Subcutaneous abdominal adipose tissue (tissue), 5 donors: ENCODE data around the gene ASRGL1.

Source experiments
- H3K27ac ChIP-seq: one replicate; pipeline ENCODE4 v1.7.0; 2013; ENCODE audit warnings: low read depth, mild to moderate bottlenecking, inconsistent platforms, low read length, moderate library complexity
- H3K27me3 ChIP-seq, 5 donors: one replicate each; pipeline ENCODE4 v1.7.0; 2013; ENCODE audit warnings: low read length in 5 of 5, inconsistent platforms in 1 of 5; ENCODE audit not compliant: control insufficient read depth in 5 of 5, insufficient read depth in 4 of 5
- H3K36me3 ChIP-seq, 5 donors: one replicate each; pipeline ENCODE4 v1.7.0; 2013; ENCODE audit warnings: low read length in 5 of 5; ENCODE audit not compliant: control insufficient read depth in 5 of 5, insufficient read depth in 5 of 5
- H3K4me1 ChIP-seq, 5 donors: one replicate each; pipeline ENCODE4 v1.7.0; 2013; ENCODE audit warnings: low read length in 5 of 5, mild to moderate bottlenecking in 3 of 5, moderate library complexity in 1 of 5; ENCODE audit not compliant: control insufficient read depth in 5 of 5, insufficient read depth in 5 of 5
- H3K4me3 ChIP-seq, 5 donors: one replicate each; pipeline ENCODE4 v1.7.0; 2013; ENCODE audit warnings: low read length in 5 of 5, low read depth in 1 of 5
- H3K9ac ChIP-seq, 5 donors: one replicate each; pipeline ENCODE4 v1.7.0; 2013; ENCODE audit warnings: low read length in 5 of 5, mild to moderate bottlenecking in 4 of 5, moderate library complexity in 3 of 5
- H3K9me3 ChIP-seq, 5 donors: one replicate each; pipeline ENCODE4 v1.7.0; 2013; ENCODE audit warnings: low read length in 5 of 5; ENCODE audit not compliant: control insufficient read depth in 5 of 5
- donor health status: healthy.
- donor health status: healthy.
- donor health status: healthy.
- donor health status: healthy.
- donor health status: healthy.

ASRGL1 gene

DNA sequence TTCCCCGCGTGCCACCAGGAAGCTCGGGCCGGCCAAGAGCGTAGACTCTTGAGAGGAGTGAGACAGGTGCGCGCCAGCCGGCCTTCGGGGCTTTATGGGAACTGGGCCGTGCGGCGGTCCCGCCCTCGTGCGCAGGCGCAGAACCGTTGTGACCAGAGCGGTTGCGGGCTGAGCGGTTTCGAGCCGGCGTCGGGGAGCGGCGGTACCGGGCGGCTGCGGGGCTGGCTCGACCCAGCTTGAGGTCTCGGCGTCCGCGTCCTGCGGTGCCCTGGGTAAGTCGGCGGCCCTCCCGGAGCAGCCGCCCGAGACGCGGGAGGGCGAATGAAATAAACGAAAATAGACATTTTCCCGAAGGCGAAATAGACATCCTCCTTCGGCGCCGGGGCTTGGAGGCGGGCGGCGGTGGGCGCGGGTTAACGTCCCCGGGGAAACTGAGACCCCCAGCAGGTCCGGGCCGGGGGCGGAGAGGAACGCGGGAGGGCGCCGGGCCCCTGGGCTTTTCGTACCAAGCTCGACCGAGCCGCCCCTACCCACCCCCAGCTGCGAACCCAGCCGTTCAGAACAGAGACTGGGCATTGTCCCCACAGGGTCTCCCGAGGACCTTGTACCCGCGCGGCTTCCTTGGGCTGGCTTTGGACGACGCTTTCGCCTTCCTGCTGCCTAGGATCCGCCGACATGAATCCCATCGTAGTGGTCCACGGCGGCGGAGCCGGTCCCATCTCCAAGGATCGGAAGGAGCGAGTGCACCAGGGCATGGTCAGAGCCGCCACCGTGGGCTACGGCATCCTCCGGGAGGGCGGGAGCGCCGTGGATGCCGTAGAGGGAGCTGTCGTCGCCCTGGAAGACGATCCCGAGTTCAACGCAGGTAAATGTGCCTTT lies at the start of gene ASRGL1:
TSS of gene ASRGL1 (plus strand) at position 146 of the 879 bp plus-strand sequence. CDS start at position 676, 530 bp downstream.
- H3K4me1 ChIP-seq, result peaks cover 0 to 32% (median 16%) of the 10 kb centered on the region in 5 donors
- no peak within 1 kb of the TSS for H3K27ac ChIP-seq
- H3K36me3 ChIP-seq, result no peaks in the 10 kb centered on the region
- H3K9ac ChIP-seq, result peak within 1 kb of the TSS in 4 of 5 donors; percentile 52 to 83 (median 74)
- no peaks in the 10 kb centered on the region for H3K9me3 ChIP-seq
- peaks cover 0 to 3% (median 0%) of the 10 kb centered on the region in 5 donors for H3K27me3 ChIP-seq
- peak within 1 kb of the TSS; percentile 52 to 81 (median 77) for H3K4me3 ChIP-seq

DNA sequence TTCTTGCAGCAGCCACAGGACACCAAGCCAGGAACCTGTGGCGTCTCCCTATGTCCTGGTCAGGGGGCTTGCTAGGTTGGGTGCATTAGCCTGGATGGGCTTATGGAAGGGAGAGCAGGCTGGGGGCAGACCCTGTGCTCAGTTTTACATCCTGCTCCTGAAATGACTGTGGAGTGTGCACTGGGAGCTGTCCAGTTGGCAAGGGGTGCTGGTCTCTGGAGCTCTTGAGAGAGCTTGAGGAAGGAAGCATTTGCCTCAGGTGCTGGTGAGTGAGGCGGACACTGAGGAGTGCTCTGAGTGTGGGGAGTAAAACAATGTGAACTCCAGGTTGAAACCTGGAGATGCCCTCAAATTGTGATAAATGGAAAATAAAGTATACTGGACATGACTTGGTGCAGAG lies 41.7 kb upstream of the ASRGL1 start:
- Histone ChIP-seq H3K9me3 (no peaks in the 10 kb centered on the region), H3K4me1 (peaks cover 0 to 2% (median 0%) of the 10 kb centered on the region in 5 donors), H3K27me3 (peaks cover 0 to 20% (median 2%) of the 10 kb centered on the region in 5 donors), H3K27ac (no peak overlapping the region), H3K4me3 (no peak overlapping the region), H3K9ac (no peak overlapping the region), H3K36me3 (no peaks in the 10 kb centered on the region)

DNA sequence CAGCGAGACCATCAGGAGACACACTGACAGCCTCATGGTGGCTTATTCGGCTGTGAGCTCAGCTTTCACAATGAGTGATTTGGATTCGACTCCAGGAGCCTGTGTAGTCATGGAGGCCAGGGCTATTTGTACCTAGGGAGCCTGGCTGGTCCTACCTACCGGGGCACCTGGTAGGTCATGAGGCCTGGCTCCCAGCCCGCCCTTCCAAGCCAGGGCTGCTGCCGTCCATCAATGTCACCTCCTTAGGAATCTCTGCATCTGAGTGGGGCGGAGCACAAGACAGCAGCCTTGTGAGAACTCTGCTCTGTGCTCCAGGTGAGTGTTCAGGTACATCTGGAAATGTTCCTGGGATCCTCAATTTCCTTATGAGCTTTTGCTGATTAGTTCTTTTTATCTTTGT lies 38.3 kb upstream of the ASRGL1 start, which contains the start of gene SCGB1D4:
TSS of gene SCGB1D4 (minus strand) at position 101 of the 400 bp plus-strand sequence. CDS start at position 36, 65 bp downstream.
- Histone ChIP-seq H3K9me3 (no peaks in the 10 kb centered on the region), H3K36me3 (no peaks in the 10 kb centered on the region), H3K4me3 (no peak within 1 kb of the TSS), H3K4me1 (peaks cover 0 to 2% (median 0%) of the 10 kb centered on the region in 5 donors), H3K27ac (no peak within 1 kb of the TSS), H3K27me3 (peaks cover 0 to 22% (median 2%) of the 10 kb centered on the region in 5 donors), H3K9ac (no peak within 1 kb of the TSS)

DNA sequence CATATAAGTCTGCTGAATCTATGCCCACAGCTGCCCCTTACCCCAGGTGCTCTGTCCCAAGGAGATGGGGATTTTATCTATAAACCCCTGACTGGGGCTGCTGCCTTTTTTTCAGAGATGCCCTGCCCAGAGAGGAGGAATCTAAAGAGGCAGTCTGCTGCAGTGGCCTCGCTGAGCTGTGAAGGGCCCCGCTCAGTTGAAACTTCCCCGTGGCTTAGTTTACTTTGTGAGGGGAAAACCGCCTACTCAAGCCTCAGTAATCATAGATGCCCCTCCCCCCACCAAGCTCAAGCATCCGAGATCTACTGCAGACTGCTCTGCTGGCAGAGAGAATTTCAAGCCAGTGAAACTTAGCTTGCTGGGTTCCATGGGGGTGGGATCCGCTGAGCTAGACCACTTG lies 31.0 kb upstream of the ASRGL1 start:
- Histone ChIP-seq H3K36me3 (no peaks in the 10 kb centered on the region), H3K9ac (no peak overlapping the region), H3K4me3 (no peak overlapping the region), H3K27me3 (peaks cover 0 to 3% (median 0%) of the 10 kb centered on the region in 5 donors), H3K9me3 (peaks cover 0 to 9% (median 2%) of the 10 kb centered on the region in 5 donors), H3K4me1 (peaks cover 0 to 4% (median 0%) of the 10 kb centered on the region in 5 donors), H3K27ac (no peak overlapping the region)

DNA sequence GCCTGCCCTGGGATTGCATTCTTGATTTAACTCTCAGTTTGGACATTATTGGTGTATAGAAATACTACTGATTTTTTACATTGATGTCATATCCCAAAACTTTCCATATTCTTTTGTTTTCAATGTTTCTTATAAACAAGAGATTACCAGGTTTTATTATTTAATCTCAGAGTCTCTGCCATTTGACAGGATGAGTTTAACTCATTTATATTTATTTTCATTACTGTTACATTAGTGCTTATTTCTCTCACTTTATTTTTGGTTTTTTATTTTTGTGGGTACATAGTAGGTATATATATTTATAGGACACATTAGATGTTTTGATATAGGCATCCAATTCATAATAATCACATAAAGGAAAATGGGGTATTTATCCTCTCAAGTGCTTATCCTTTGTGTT lies 29.3 kb upstream of the ASRGL1 start:
- peaks cover 0 to 3% (median 1%) of the 10 kb centered on the region in 5 donors for H3K27me3 ChIP-seq
- no peak overlapping the region for H3K4me3 ChIP-seq
- no peak overlapping the region for H3K27ac ChIP-seq
- H3K4me1 ChIP-seq, result peaks cover 0 to 7% (median 0%) of the 10 kb centered on the region in 5 donors
- H3K9ac ChIP-seq, result no peak overlapping the region
- H3K9me3 ChIP-seq, result peaks cover 0 to 9% (median 2%) of the 10 kb centered on the region in 5 donors
- no peaks in the 10 kb centered on the region for H3K36me3 ChIP-seq

DNA sequence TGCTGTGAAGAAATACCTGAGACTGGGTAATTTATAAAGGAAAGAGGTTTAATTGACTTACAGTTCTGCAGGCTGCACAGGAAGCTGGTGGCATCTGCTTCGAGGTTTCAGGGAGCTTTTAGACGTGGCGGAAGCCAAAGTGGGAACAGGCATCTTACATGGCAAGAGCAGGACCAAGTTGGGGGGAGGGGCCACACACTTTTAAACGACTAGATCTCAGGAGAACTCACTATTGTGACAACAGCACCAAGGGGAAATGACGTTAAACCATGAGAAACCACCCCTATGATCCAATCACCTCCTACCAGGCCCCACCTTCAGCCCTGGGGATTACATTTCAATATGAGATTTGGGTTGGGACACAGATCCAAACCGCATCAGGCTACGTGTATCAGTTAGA lies 27.3 kb upstream of the ASRGL1 start:
- Histone ChIP-seq H3K9me3 (peaks cover 0 to 9% (median 2%) of the 10 kb centered on the region in 5 donors), H3K4me3 (no peak overlapping the region), H3K4me1 (peaks cover 0 to 7% (median 0%) of the 10 kb centered on the region in 5 donors), H3K9ac (no peak overlapping the region), H3K27ac (no peak overlapping the region), H3K27me3 (peaks cover 0 to 3% (median 2%) of the 10 kb centered on the region in 5 donors), H3K36me3 (no peaks in the 10 kb centered on the region)

DNA sequence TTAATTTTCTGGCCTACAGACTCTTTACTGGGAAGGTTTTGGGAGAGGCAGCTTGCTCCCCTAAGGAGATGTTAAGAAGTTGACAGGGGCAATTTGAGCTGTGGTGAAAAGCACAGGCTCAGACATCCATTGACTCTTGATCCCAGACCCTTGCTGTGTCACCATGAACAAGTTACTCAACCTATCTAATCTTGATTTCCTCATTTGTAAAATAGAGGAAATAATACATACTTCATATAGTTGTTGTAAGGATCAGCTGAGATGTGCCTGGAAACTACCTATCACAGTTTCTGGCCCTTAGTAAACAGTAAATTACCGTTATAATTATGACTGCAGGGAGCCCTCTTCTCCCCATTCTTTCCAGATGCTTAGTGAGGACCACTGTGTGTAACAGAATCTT lies 21.8 kb upstream of the ASRGL1 start:
- Histone ChIP-seq H3K27me3 (peaks cover 0 to 3% (median 0%) of the 10 kb centered on the region in 5 donors), H3K36me3 (no peaks in the 10 kb centered on the region), H3K4me1 (peaks cover 0 to 7% (median 0%) of the 10 kb centered on the region in 5 donors)

DNA sequence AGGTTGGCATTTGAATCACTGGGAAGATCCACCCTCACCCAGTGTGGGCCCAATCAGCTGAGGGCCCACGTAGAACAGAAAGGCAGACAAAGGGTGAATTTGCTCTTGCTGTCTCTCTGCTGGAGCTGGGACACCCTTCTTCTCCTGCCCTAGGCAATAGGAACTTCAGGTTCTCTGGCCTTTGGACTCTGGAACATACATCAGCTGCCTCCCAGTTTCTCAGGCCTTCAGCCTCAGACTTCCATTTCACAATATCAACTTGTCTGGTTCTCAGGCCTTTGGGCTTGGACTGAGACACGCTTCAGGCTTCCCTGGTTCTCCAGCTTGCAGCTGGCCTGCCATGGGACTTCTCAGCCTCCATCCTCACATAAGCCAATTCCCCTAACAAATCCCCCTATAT lies 14.7 kb upstream of the ASRGL1 start:
- H3K27me3 ChIP-seq, result peaks cover 0 to 3% (median 0%) of the 10 kb centered on the region in 5 donors

More for the DNA sequence above, 21.8 kb upstream of the ASRGL1 start:
- Histone ChIP-seq H3K9ac (no peak overlapping the region), H3K27ac (no peak overlapping the region), H3K9me3 (no peaks in the 10 kb centered on the region), H3K4me3 (no peak overlapping the region)

DNA sequence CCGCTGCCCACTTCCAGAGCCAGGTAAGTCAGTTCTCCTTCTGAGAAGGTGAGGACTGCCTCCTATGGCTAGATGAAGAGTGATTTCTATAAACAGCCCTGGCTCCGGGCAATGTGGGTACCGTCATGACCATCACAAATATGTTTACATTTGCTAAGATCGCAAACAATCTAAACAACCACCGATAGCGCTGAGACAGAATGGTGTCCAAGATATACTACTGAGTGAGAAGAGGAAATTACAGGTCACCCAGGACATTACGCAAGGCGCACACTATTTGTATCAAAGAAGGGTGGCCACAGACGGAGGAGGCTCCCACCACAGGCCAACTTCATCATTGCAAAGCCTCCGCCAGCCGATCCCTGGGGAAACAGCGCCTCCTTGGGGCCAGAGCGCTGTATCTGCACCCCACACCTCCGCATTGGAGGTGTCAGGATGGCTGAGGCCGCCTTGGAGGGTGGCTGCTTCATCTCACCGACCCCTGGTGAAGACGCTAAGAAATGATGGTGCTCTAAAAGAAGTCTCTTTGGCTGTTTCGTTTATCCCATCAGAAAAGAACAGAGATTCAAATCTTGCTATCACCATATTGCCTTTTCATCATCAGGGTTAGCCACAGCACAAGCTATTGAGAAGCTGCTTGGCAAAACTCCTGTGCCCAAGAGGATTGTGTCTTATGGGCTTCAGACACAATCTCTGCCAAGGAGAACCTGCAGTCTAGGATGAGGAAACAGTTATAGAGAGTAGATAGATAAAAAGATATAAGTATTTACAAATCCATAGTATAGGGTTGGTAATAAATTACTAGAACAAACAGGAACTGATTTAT lies 12.3 kb upstream of the ASRGL1 start:
- Histone ChIP-seq H3K27me3 (peaks cover 0 to 3% (median 0%) of the 10 kb centered on the region in 5 donors), H3K4me1 (no peaks in the 10 kb centered on the region), H3K9ac (no peak overlapping the region), H3K9me3 (no peaks in the 10 kb centered on the region), H3K27ac (no peak overlapping the region), H3K36me3 (no peaks in the 10 kb centered on the region), H3K4me3 (no peak overlapping the region)

More for the DNA sequence above, 14.7 kb upstream of the ASRGL1 start:
- Histone ChIP-seq H3K4me3 (no peak overlapping the region), H3K4me1 (no peaks in the 10 kb centered on the region), H3K36me3 (no peaks in the 10 kb centered on the region), H3K27ac (no peak overlapping the region), H3K9ac (no peak overlapping the region), H3K9me3 (no peaks in the 10 kb centered on the region)
